Measurements from ENCODE around the gene ZNF324B.

ZNF324B gene

DNA sequence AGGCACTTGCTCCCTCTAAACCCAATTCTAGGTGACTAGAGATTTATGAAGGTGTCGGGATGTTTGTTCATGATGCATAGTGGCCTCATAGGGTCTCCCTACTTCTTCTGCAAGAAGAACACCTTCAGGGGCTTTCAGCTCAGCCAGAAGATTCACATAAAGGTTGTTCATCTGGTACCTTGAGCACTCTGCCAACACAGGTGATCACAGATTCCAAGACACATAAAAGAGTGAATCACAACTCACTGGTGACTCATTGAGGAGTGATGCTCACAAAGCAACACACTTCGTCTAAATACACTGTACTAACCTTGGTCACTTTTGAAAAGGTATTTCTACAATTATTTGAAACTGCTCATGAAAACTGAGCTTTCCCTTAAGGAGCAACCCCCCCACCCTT, 8.6 kb downstream of the ZNF324B start:
- TF ChIP-seq, protein P1, sequence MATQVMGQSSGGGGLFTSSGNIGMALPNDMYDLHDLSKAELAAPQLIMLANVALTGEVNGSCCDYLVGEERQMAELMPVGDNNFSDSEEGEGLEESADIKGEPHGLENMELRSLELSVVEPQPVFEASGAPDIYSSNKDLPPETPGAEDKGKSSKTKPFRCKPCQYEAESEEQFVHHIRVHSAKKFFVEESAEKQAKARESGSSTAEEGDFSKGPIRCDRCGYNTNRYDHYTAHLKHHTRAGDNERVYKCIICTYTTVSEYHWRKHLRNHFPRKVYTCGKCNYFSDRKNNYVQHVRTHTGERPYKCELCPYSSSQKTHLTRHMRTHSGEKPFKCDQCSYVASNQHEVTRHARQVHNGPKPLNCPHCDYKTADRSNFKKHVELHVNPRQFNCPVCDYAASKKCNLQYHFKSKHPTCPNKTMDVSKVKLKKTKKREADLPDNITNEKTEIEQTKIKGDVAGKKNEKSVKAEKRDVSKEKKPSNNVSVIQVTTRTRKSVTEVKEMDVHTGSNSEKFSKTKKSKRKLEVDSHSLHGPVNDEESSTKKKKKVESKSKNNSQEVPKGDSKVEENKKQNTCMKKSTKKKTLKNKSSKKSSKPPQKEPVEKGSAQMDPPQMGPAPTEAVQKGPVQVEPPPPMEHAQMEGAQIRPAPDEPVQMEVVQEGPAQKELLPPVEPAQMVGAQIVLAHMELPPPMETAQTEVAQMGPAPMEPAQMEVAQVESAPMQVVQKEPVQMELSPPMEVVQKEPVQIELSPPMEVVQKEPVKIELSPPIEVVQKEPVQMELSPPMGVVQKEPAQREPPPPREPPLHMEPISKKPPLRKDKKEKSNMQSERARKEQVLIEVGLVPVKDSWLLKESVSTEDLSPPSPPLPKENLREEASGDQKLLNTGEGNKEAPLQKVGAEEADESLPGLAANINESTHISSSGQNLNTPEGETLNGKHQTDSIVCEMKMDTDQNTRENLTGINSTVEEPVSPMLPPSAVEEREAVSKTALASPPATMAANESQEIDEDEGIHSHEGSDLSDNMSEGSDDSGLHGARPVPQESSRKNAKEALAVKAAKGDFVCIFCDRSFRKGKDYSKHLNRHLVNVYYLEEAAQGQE (IDR thresholded peaks at IDR 0.05; ENCODE audit: insufficient read depth in 1 of 2, low read depth in 2 of 2, low read length in 2 of 2) = no peak
- TF ChIP-seq TAF1 (IDR thresholded peaks at IDR 0.05; ENCODE audit: borderline replicate concordance, insufficient read depth, low read length) (no peak), FOXP2 (optimal IDR thresholded peaks at IDR 0.05; ENCODE audit: borderline replicate concordance, extremely low read depth, extremely low read length, insufficient read depth) (no peak), POLR2AphosphoS5 (IDR thresholded peaks at IDR 0.05; ENCODE audit: low read depth, low read length) (no peak), SIN3A (IDR thresholded peaks at IDR 0.05; ENCODE audit: borderline replicate concordance, insufficient read depth, low read length) (no peak)

DNA sequence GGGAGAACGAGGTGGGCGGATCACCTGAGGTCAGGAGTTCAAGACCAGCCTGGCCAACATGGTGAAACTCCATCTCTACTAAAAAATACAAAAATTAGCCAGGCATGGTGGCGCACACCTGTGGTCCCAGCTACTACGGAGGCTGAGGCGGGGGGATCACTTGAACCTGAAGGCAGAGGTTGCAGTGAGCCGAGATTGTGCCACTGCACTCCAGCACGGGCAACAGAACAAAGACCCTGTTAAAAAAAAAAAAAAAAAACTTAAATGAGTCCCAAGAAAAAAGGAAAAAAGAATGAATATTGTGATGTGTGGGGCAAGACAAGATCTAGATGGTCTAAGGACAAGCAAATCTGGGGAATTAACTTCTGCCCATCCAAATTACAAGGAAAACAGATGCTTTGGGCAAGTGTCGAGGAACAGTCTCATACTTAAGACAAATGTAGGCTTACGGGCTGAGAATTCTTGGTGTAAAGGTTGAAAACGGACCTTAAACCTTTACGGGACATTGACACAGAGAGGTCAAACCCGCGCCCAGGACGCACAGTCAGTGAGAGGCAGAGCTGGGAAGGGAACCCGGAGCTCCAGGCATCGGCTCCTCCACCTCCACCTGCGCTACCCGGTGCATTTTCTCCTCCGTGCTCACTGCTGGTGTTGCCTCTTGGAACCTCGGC, 14.8 kb downstream of the ZNF324B start:
- TF ChIP-seq, protein P1 (IDR thresholded peaks at IDR 0.05; ENCODE audit: insufficient read depth in 1 of 2, low read depth in 2 of 2, low read length in 2 of 2) = no peak
- no peak for TF ChIP-seq SIN3A (IDR thresholded peaks at IDR 0.05; ENCODE audit: borderline replicate concordance, insufficient read depth, low read length)
- TF ChIP-seq TAF1 (IDR thresholded peaks at IDR 0.05; ENCODE audit: borderline replicate concordance, insufficient read depth, low read length) = no peak
- TF ChIP-seq POLR2AphosphoS5 (IDR thresholded peaks at IDR 0.05; ENCODE audit: low read depth, low read length) = no peak

DNA sequence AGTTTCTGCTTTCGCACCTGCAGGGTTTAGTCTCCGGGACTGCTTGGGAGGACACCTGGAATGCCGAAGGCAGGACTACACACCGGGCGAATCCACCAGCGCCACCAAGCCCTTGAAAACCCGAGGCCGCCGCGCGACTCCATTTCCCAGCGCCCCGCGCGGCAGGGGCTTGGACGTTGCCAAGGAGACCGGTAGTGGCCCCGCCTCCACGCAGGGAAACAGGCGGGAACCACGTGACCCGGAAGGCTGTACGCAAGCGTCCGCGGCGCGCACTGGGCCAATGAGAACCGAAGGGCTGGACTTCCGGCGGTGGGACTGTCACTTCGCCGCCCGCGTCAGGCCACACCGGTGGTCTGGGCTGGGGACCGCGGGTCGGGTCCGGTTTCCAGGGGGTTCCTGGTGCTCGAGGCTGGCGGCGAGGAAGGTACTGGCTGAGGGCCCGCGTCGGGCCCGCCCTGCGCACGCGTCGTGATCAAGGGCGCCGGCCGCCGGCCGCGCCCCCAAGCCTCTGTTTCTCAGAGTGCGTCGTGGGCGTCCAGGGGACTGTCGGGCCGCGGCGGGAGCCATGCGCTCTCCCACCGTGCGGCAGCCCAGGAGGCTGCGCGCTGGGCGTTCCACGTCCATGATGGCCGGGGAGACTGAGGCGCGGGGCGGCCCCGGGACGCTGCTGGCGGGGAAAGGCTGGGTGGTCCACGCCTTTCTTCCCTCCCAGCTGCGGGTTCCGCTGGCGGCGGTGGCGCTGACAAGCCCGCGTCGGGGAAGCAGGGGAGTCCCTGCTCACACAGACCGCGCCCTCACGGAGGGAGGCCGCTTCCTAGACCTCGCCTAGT, 15.6 kb downstream of the ZNF324B start, which contains the start of gene ZNF324:
Gene ZNF324 (plus strand): TSS at position 321 of the 830 bp plus-strand sequence. CDS start 2,106 bp downstream, outside the sequence.
- TF ChIP-seq, protein P1 (IDR thresholded peaks at IDR 0.05; ENCODE audit: insufficient read depth in 1 of 2, low read depth in 2 of 2, low read length in 2 of 2) = no peak
- TF ChIP-seq SIN3A (IDR thresholded peaks at IDR 0.05; ENCODE audit: borderline replicate concordance, insufficient read depth, low read length) (0 out of 2 replicates have a peak, but pooled peaks have one; percentile 27), POLR2AphosphoS5 (IDR thresholded peaks at IDR 0.05; ENCODE audit: low read depth, low read length) (peak; percentile 62; the same call in 1 of the 2 replicates), FOXP2 (optimal IDR thresholded peaks at IDR 0.05; ENCODE audit: borderline replicate concordance, extremely low read depth, extremely low read length, insufficient read depth) (peak; percentile 89), TAF1 (IDR thresholded peaks at IDR 0.05; ENCODE audit: borderline replicate concordance, insufficient read depth, low read length) (0 out of 2 replicates have a peak, but pooled peaks have one; percentile 51)

DNA sequence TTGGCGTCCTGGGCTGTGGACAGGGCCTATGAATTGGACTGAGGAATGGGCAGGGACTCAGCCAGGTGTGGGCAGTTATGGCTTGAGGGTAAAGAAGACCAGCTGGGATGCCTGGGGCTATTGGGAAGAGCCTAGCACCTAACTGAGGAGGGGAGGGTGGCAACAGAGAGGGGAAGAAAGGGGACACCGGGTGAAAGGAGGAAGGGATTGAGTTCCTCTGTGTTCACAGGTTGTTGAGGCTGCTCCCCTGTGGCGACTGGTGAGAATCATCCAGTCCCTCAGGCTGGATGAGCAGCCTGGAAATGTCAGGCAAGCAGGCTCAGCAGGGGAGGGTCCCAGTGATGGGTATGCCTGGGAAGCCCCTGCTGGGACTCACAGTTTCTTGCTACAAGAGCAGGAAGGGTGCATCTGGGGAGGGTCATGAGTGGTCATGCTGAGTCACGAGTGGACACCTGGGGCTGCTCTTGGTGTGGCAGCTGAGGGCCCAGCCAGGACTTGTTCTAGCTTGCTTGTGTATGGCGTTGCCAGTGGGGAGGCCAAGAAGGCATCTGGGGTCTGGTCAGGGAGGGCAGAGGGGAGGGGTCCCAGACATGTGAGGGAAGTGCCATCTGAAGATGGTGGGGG, 16.9 kb downstream of the ZNF324B start:
- TF ChIP-seq, protein P1 (IDR thresholded peaks at IDR 0.05; ENCODE audit: insufficient read depth in 1 of 2, low read depth in 2 of 2, low read length in 2 of 2) = no peak
- no peak for TF ChIP-seq FOXP2 (optimal IDR thresholded peaks at IDR 0.05; ENCODE audit: borderline replicate concordance, extremely low read depth, extremely low read length, insufficient read depth)
- TF ChIP-seq SIN3A (IDR thresholded peaks at IDR 0.05; ENCODE audit: borderline replicate concordance, insufficient read depth, low read length) = no peak
- no peak for TF ChIP-seq POLR2AphosphoS5 (IDR thresholded peaks at IDR 0.05; ENCODE audit: low read depth, low read length)
- no peak for TF ChIP-seq TAF1 (IDR thresholded peaks at IDR 0.05; ENCODE audit: borderline replicate concordance, insufficient read depth, low read length)
